Hepatocyte (in vitro differentiated cells): Measurements from ENCODE around the gene DDX4. TPM values are rescaled to one million over a fixed set of nuclear protein-coding genes. Genes with fewer than 3 reads are reported as not detected.

ENCODE experiments used
- DNase-seq: peaks from one replicate; pipeline ENCODE4 v3.0.0-alpha.2; 2016; ENCODE audit warnings: low spot score
- H2AFZ ChIP-seq: fragments of 200-600 bp; sonication (generic); 2 replicates; pipeline ENCODE4 v1.6.0; 2016; ENCODE audit warnings: antibody characterized with exemption, mild to moderate bottlenecking
- H3K27ac ChIP-seq: fragments of 200-600 bp; sonication (generic); 2 replicates; pipeline ENCODE4 v1.5.1; 2016; ENCODE audit warnings: mild to moderate bottlenecking
- H3K27me3 ChIP-seq: fragments of 200-600 bp; sonication (generic); 2 replicates; pipeline ENCODE4 v1.6.1; 2016
- H3K36me3 ChIP-seq: fragments of 200-600 bp; sonication (generic); replicated peaks from 2 replicates; pipeline ENCODE4 v1.5.1; 2016; ENCODE audit warnings: low read depth; ENCODE audit not compliant: insufficient read depth
- H3K4me1 ChIP-seq: fragments of 200-600 bp; sonication (generic); 2 replicates; pipeline ENCODE4 v1.5.1; 2016; ENCODE audit warnings: mild to moderate bottlenecking, moderate library complexity; ENCODE audit not compliant: insufficient read depth
- H3K4me2 ChIP-seq: fragments of 200-600 bp; sonication (generic); 2 replicates; pipeline ENCODE4 v1.6.0; 2016
- H3K4me3 ChIP-seq: fragments of 200-600 bp; sonication (generic); 2 replicates; pipeline ENCODE4 v1.5.1; 2016; ENCODE audit warnings: mild to moderate bottlenecking
- H3K79me2 ChIP-seq: fragments of 200-600 bp; sonication (generic); 2 replicates; pipeline ENCODE4 v1.6.0; 2017; ENCODE audit warnings: mild to moderate bottlenecking
- H3K9me2 ChIP-seq: fragments of 200-600 bp; sonication (generic); replicated peaks from 2 replicates; pipeline ENCODE4 v1.6.0; 2017; ENCODE audit warnings: mild to moderate bottlenecking; ENCODE audit not compliant: insufficient read depth
- H3K9me3 ChIP-seq: fragments of 200-600 bp; sonication (generic); 2 replicates; pipeline ENCODE4 v1.5.1; 2016; ENCODE audit warnings: low read depth, mild to moderate bottlenecking
- H4K20me1 ChIP-seq: fragments of 200-600 bp; sonication (generic); 2 replicates; pipeline ENCODE4 v1.6.0; 2016; ENCODE audit warnings: mild to moderate bottlenecking; ENCODE audit not compliant: insufficient read depth, poor library complexity, severe bottlenecking
- EZH2 ChIP-seq: fragments of 200-600 bp; sonication (generic); IDR thresholded peaks from 2 replicates; pipeline ENCODE4 v1.6.1; 2016; ENCODE audit warnings: antibody characterized with exemption, mild to moderate bottlenecking, borderline replicate concordance
- EZH2phosphoT487 ChIP-seq: fragments of 200-600 bp; sonication (generic); IDR thresholded peaks from one replicate; pipeline ENCODE4 v1.6.1; 2018; ENCODE audit warnings: antibody characterized with exemption, mild to moderate bottlenecking, low read depth, moderate library complexity; ENCODE audit not compliant: unreplicated experiment, severe bottlenecking
- WGBS: methylation state at CpG from one replicate; pipeline ENCODE4 v1.1.6; 2016; ENCODE audit warnings: low lambda C conversion rate; ENCODE audit errors: missing lambda C conversion rate; 5-methylcytosine and 5-hydroxymethylcytosine counted together
- polyA plus RNA-seq: library from polyadenylated mRNA; unstranded; fragments of >200 nt; fragmentation: Nextera tagmentation; extraction: Ambion mirVana; gene quantifications from 2 replicates; pipeline ENCODE4 v1.2.1, GENCODE V29; 2016
- total RNA-seq: library from RNA; depleted of rRNA; stranded (reverse); fragments of >200 nt; gene quantifications from 2 replicates; pipeline ENCODE4 v1.2.3, GENCODE V29; 2014
- TF ChIP-seq, protein P1 (sequence below): fragments of 200-600 bp; sonication (generic); IDR thresholded peaks from 2 replicates; pipeline ENCODE4 v1.5.1; 2016; ENCODE audit warnings: antibody characterized with exemption, mild to moderate bottlenecking; ENCODE audit not compliant: poor library complexity

Gene DDX4
- total and polyA plus RNA-seq, 2 experiments from 2014 or later = 0.17 TPM; not detected in 1

- no peaks in the 10 kb centered on the region for H3K79me2 ChIP-seq
- H3K27me3 ChIP-seq = no peaks in the 10 kb centered on the region
- no peaks in the 10 kb centered on the region for H3K36me3 ChIP-seq
- H3K4me1 ChIP-seq = no peaks in the 10 kb centered on the region
- no peak overlapping the region for H2AFZ ChIP-seq
- no peak overlapping the region for H3K27ac ChIP-seq
- H3K9me2 ChIP-seq = no peaks in the 10 kb centered on the region
- no peak for TF ChIP-seq EZH2phosphoT487
- no peak for TF ChIP-seq EZH2
- TF ChIP-seq, protein P1, sequence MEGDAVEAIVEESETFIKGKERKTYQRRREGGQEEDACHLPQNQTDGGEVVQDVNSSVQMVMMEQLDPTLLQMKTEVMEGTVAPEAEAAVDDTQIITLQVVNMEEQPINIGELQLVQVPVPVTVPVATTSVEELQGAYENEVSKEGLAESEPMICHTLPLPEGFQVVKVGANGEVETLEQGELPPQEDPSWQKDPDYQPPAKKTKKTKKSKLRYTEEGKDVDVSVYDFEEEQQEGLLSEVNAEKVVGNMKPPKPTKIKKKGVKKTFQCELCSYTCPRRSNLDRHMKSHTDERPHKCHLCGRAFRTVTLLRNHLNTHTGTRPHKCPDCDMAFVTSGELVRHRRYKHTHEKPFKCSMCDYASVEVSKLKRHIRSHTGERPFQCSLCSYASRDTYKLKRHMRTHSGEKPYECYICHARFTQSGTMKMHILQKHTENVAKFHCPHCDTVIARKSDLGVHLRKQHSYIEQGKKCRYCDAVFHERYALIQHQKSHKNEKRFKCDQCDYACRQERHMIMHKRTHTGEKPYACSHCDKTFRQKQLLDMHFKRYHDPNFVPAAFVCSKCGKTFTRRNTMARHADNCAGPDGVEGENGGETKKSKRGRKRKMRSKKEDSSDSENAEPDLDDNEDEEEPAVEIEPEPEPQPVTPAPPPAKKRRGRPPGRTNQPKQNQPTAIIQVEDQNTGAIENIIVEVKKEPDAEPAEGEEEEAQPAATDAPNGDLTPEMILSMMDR = no peak
- 85% methylated on average over 3 of the region's 3 CpGs for WGBS
- no peaks in the 10 kb centered on the region for H4K20me1 ChIP-seq
- H3K4me2 ChIP-seq = no peak overlapping the region
- H3K4me3 ChIP-seq = no peak overlapping the region
- no peak for DNase-seq
- H3K9me3 ChIP-seq = no peaks in the 10 kb centered on the region
Observed at GRCh38 chr5:55829956-55830355, 92.1 kb downstream of the DDX4 start.

DNA sequence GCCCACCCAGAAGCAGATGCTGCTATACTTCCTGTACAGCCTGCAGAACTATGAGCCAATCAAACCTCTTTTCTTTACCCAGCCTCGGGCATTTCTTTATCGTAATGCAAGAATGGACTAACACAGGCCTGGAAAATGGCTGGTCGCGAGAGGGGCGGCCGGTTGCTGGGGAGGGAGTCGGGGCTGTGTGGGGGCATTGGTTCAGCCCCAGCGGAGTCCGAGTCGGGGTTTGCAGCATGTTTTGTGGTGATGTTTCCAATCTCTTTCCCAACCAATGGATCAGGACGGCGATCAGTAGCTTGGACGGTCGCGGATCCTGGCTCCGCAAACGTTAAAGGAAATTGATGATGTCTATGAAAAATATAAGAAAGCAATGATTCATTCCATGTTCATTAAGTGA lies 94.6 kb downstream of the DDX4 start:
- DNase-seq = no peak
- whole genome bisulfite sequencing = 97% methylated on average over 17 of the region's 17 CpGs
- H3K27me3 ChIP-seq = no peaks in the 10 kb centered on the region

DNA sequence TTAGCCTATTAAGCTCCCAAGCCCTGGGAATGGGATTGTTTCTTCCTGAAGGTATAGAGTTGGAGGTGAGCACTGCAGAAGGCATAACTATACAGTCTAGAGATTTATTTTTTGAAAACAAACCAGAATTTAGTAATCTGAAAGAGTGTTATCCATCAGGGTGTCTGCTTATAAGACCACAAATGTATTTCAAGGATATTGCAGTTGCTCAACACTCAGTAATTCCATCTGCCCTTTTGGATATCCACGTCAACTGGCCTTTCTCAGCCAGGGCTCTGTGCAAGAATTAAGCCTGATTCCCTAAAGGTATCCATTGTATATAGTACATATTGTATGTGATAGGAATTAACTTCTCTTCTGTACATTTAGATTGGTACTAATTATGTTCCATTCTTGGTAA lies 98.3 kb downstream of the DDX4 start:
- Histone ChIP-seq H3K27me3 (no peaks in the 10 kb centered on the region), H3K27ac (no peak overlapping the region), H3K79me2 (no peaks in the 10 kb centered on the region), H4K20me1 (no peaks in the 10 kb centered on the region), H3K4me2 (no peak overlapping the region), H3K9me2 (no peaks in the 10 kb centered on the region), H2AFZ (no peak overlapping the region), H3K4me3 (no peak overlapping the region), H3K4me1 (no peaks in the 10 kb centered on the region), H3K36me3 (no peaks in the 10 kb centered on the region), H3K9me3 (no peaks in the 10 kb centered on the region)
- TF ChIP-seq EZH2phosphoT487 = no peak
- TF ChIP-seq EZH2 = no peak
- TF ChIP-seq, protein P1 = no peak
- WGBS = 85% methylated on average over 1 of the region's 1 CpG
- no peak for DNase-seq

More for the DNA sequence above, 94.6 kb downstream of the DDX4 start:
- no peaks in the 10 kb centered on the region for H3K36me3 ChIP-seq
- no peak overlapping the region for H3K4me3 ChIP-seq
- no peak overlapping the region for H3K27ac ChIP-seq
- H3K4me1 ChIP-seq = no peaks in the 10 kb centered on the region
- no peaks in the 10 kb centered on the region for H3K79me2 ChIP-seq
- no peaks in the 10 kb centered on the region for H4K20me1 ChIP-seq
- H3K4me2 ChIP-seq = no peak overlapping the region
- TF ChIP-seq EZH2 (no peak), EZH2phosphoT487 (no peak)
- TF ChIP-seq, protein P1 = no peak
- H2AFZ ChIP-seq = no peak overlapping the region
- H3K9me2 ChIP-seq = no peaks in the 10 kb centered on the region
- no peaks in the 10 kb centered on the region for H3K9me3 ChIP-seq

DNA sequence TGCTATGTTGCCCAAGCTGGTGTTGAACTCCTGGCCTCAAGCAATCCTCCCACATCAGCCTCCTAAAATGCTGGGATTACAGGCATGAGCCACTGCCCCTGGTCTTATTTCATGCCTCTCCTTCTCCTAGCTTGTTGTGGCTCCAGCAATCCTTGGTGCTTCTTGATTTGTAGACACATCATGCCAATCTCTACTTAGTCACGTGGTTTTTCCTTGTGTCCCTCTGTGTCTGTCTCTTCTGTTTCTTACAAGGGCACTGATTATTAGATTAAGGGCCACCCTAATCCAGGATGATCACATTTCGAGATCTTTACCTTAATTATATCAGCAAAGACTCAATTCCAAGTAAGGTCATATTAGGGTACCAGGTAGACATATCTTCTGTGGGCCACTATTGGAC lies 104.1 kb downstream of the DDX4 start:
- H4K20me1 ChIP-seq = no peaks in the 10 kb centered on the region
- H3K36me3 ChIP-seq = no peaks in the 10 kb centered on the region
- no peak overlapping the region for H2AFZ ChIP-seq
- no peaks in the 10 kb centered on the region for H3K27me3 ChIP-seq
- no peak for TF ChIP-seq EZH2phosphoT487
- no peak for TF ChIP-seq EZH2
- TF ChIP-seq, protein P1 = no peak
- H3K4me3 ChIP-seq = no peak overlapping the region
- H3K27ac ChIP-seq = no peak overlapping the region
- H3K4me2 ChIP-seq = no peak overlapping the region
- H3K9me2 ChIP-seq = no peaks in the 10 kb centered on the region
- H3K4me1 ChIP-seq = no peaks in the 10 kb centered on the region
- WGBS = 82% methylated on average over 2 of the region's 2 CpGs
- H3K9me3 ChIP-seq = no peaks in the 10 kb centered on the region
- no peak for DNase-seq
- no peaks in the 10 kb centered on the region for H3K79me2 ChIP-seq
